G401.6 (cell line): ENCODE measurements around the gene PPP6C.
"Not testable (repeated sequence)": the region's sequence is repeated elsewhere in the genome, so short reads cannot be mapped to it uniquely, and the experiment has no call there.

ENCODE experiments used
- FAIRE-seq: peaks from 2 replicates; lab custom pipeline; 2012; peaks lifted over from hg19 to GRCh38; lab: Jason Lieb, UNC

The PPP6C gene

GRCh38 chr9:125189361-125190289 is at the start of gene PPP6C:
Gene PPP6C (minus strand): TSS chr9:125189803. CDS start chr9:125189718, 85 bp downstream.
- FAIRE-seq, result no peak

DNA sequence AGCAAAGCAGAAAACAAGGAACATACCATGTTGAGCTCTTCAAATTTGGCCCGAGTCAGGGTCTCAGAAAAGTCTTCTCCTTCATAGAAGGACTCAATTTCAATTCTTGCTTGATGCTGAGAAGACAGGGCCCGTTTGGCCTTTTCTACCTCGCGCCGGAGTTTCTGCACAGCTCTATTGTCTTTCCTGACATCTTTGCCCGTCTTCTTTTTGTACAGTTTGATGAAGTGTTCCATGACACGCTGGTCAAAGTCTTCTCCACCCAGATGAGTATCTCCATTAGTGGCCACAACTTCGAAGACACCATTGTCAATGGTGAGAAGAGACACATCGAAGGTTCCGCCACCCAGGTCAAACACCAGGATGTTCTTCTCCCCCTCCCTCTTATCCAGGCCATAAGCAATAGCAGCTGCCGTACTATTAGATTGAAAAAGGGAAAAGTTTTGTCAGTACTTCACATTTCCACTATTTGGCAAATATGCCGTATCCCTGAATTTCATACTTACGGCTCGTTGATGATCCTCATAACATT is 49.4 kb upstream of the PPP6C start:
- no peak for FAIRE-seq

GRCh38 chr9:125238127-125238914 is 48.7 kb upstream of the PPP6C start:
- FAIRE-seq, result no peak

DNA sequence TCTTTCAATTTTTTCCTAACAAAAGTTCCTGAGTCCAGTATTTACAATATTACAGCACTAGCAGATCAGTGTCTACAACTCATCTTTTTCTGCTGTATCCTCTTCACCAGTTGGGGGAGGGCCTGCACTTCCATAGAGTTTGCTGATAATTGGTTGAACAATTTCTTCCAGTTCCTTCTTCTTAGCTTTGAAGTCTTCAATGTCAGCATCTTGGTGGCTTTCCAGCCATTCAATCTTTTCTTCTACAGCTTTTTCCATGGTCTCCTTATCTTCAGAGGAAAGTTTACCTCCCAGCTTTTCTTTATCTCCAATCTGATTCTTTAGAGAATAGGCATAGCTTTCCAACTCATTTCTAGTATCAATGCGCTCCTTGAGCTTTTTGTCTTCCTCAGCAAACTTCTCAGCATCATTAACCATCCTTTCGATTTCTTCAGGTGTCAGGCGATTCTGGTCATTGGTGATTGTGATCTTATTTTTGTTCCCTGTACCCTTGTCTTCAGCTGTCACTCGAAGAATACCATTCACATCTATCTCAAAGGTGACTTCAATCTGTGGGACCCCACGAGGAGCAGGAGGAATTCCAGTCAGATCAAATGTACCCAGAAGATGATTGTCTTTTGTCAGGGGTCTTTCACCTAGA is 47.0 kb upstream of the PPP6C start:
- not testable (repeated sequence) for FAIRE-seq

DNA sequence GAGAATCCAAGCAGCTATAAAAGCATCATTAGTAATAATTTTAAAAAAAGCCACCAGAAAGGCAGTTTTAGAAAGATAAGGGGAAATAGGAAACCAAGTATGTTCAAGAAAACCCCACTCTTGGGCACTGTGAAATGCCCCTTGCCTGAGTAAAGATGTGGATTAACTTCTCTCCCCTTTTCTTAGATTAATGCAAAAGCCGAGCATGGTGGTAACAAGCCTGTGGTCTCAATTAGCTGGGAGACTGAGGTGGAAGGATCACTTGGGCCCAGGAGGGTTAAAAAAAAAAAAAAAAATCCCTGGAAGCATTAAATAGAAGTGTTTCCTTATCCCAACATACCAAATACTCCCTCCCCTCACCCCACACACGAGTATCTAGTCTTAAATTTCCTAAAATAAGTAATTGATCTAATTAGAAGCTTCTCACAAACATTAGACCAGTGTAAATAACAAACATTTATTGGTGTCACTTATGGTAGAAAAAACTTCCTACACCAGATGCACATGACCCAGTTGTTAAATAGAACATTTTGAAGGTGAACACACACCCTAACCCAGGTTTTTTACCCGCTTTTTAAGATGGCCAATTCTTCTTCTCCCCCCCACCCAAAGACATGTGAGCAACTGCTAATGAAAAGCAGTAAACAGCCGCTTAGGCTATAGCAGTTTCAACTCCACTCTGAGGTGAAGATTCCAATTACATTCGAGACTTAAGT is 46.4 kb upstream of the PPP6C start:
- FAIRE-seq, result no peak

GRCh38 chr9:125234099-125234498 is 44.5 kb upstream of the PPP6C start:
- FAIRE-seq, result peak; percentile 85

DNA sequence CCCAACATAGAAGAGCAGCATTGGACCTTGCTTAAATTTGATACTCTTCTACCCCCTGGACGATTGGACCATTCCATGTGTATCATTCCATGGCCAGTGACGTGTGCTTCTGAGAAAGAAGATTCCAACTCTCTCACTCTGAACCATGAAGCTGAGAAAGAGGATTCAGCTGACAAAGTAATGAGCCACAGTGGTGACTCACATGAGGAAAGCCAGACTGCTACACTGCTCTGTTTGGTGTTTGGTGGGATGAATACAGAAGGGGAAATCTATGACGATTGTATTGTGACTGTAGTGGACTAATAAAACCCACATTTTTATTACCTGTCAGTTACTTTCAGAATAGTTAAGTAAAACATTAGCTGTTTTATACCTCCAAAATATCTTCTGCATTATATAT is 44.1 kb upstream of the PPP6C start:
- no peak for FAIRE-seq

DNA sequence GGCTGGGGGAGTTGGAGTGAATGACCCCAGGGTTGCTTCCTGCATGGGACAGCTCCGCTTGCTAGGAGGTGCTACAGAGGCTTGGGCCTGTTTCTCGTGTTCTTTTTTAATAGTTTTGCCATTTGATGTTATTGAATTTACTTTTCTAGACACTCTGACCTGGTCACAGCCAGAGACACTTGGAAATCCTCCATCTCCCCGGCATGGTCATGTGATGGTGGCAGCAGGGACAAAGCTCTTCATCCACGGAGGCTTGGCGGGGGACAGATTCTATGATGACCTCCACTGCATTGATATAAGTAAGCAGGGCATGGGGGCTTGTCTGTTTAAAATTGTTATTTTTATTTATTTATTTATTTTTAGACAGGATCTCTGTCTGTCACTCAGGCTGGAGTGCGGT is 38.2 kb upstream of the PPP6C start:
- FAIRE-seq, result no peak

- FAIRE-seq, result not testable (repeated sequence)
Observed at GRCh38 chr9:125224858-125225257, 35.3 kb upstream of the PPP6C start.

GRCh38 chr9:125218621-125219020 is 29.0 kb upstream of the PPP6C start:
- FAIRE-seq, result no peak

GRCh38 chr9:125214186-125214585 is 24.6 kb upstream of the PPP6C start:
- FAIRE-seq, result no peak

- FAIRE-seq, result no peak
Observed at GRCh38 chr9:125204477-125204876, 14.9 kb upstream of the PPP6C start.

- FAIRE-seq, result no peak
Observed at GRCh38 chr9:125202846-125203618, 13.4 kb upstream of the PPP6C start.

DNA sequence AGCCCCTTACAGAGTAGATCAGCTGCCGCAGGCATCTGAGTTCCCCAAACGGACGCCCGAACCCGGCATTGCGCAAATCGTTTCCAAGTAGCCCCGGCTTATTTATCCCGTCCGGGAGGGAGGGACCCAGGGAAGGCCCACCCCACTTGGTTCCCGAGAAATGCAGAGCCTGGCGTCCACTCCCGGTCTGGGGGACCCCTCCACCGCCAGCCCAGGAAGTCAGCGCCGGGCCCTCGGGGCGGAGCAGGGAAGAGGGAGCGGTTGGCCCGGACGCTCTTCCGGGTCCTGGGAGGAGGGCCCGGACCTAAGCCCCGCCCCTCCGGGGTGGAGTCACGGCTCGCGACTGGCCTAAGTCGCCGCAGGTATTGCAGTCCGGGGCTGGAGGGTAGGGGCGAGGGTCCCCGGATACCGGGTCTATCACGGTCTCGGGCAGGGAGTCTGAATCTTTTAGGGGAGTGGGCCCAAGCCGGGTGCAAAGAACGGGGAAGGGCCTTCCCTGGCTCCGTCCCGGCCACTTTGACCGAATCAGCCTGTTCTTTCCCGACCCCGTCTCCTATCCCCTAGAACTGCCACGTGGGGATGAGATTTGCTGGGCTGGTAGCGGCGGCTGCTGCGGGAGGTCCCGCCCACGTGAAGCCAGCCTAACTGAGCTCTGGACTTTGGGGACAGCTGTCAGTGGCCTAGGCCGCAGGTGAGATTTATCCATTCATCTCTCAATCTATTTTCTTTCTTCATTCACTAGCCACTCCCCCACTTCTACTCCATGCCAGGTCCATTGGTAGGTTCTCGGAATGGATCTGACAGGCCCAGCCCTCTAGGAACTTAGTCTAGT is 10.8 kb upstream of the PPP6C start, which contains the start of gene RABEPK:
Gene RABEPK (plus strand): TSS at position 327 of the 832 bp plus-strand sequence. CDS start 2,472 bp downstream, outside the sequence.
- peak; percentile 79 for FAIRE-seq

DNA sequence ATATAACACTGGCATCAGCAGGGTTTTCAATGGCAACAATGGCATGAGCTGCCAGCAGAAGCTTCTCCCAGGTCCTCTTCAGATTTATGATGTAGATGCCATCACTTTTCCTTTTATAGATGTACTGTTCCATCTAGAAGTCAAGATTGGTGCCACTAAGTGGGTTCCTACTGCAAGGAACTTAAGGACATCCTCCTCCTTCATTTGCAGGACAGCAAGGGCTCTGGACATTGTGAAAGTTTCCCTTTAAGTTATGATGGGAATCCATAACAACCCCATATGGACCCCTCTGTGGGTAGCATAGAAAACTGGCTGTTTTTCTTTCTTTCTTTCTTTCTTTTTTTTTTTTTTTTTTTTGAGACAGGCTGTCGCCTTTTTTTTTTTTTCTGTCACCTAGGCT is 6.0 kb upstream of the PPP6C start:
- not testable (repeated sequence) for FAIRE-seq

GRCh38 chr9:125194466-125194865 is 4.9 kb upstream of the PPP6C start:
- not testable (repeated sequence) for FAIRE-seq

DNA sequence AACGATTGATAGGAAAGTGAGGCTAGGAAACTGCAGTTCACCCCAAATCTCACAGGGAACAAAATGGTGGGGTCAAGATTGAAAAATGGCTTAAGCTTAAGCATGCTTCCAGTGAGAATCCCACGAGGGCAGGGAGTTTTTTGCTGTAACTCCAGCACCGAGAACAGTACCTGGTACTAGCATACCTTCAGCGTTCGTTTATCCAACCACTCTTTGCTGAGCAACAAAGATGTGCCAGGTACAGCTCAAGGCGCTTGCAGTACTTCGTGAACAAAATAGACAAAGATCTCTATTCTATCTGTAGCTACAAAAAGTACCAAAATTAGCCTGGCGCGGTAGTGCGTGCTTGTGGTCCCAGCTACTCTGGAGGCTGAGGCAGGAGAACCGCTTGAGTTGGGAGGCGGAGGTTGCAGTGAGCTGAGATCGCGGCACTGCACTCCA is 778 bp upstream of the PPP6C start:
- no peak for FAIRE-seq

DNA sequence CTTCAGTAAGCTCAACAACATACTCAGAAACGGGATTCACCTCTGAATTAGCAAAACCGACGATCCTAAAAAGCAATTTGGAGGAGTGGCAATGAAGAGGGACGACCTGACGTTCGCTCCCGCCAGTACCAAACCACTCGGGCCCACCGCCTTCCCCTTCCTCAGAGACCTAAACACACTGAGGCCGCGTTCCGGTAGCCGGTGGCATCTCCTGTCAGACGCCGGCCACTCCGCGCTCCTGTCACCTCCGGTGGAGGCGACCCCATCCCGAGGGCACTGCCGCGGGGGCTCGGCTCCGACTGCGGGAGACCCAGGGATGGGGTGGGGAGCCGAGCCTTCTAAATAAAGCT is 617 bp downstream of the PPP6C start:
- no peak for FAIRE-seq

GRCh38 chr9:125183561-125183960 is 6.0 kb downstream of the PPP6C start:
- no peak for FAIRE-seq

DNA sequence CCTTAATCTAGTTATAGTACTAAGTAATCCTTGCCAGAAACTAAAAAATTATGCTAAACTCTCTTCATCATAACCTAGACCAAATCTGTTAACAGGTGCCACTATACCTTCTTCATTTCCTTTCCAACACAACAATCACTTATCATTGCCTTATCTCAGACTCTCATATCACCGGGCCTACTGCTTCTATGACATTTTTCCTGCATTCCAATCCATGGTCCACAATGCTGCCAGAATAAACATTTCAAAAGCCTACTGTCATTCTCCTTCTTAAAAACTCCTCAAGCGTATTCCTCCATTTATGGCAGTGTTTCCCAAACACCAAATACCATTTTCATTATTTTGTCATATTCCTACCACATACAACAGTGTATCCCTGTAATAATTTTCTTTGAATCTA is 6.5 kb downstream of the PPP6C start:
- FAIRE-seq, result no peak
